ENCODE results near the gene SLC6A14. TPM values are rescaled to one million over a fixed set of nuclear protein-coding genes. Genes with fewer than 3 reads are reported as not detected.

Gene SLC6A14
- total RNA-seq (not detected in 2 replicates), polyA plus RNA-seq (not detected in 2 replicates), polyA minus RNA-seq (ENCODE audit: low replicate concordance) (not detected in 2 replicates)
- polyA plus RNA-seq (2012) = not detected in 2 replicates

- Histone ChIP-seq H3K27ac (ENCODE audit: insufficient read depth, low read length) (no peak within 1 kb of the TSS), H3K27me3 (ENCODE audit: control insufficient read depth, insufficient read depth, low read length) (no peaks in the 10 kb centered on the region), H3K4me2 (ENCODE audit: extremely low read depth, insufficient read depth, low read length) (no peak within 1 kb of the TSS), H3K4me1 (ENCODE audit: control insufficient read depth, extremely low read depth, insufficient read depth, low read length) (no peaks in the 10 kb centered on the region), H3K4me3 (replicated peaks in 1 of 4; ENCODE audit: control extremely low read depth in 1 of 4, insufficient read depth in 1 of 4, low read depth in 3 of 4, low read length in 4 of 4) (no peak within 1 kb of the TSS), H3K9me3 (ENCODE audit: control insufficient read depth, insufficient read depth, low read depth, low read length) (no peaks in the 10 kb centered on the region), H3K36me3 (ENCODE audit: control insufficient read depth, insufficient read depth, low read length) (no peaks in the 10 kb centered on the region), H3K79me2 (ENCODE audit: control insufficient read depth, insufficient read depth, low read length) (no peaks in the 10 kb centered on the region), H4K20me1 (ENCODE audit: control insufficient read depth, extremely low read depth, insufficient read depth, low read length) (no peaks in the 10 kb centered on the region), H3K9ac (ENCODE audit: insufficient read depth, low read length) (no peak within 1 kb of the TSS), H2AFZ (ENCODE audit: low read length) (no peak within 1 kb of the TSS)
- no peak for DNase-seq (ENCODE audit: low read depth in 2 of 2)
- no peak for TF ChIP-seq CTCF (conservative IDR thresholded peaks at IDR 0.05 in 1 of 2, IDR thresholded peaks at IDR 0.05 in 1 of 2; ENCODE audit: low read depth in 1 of 2, low read length in 2 of 2)
- TF ChIP-seq EZH2 (IDR thresholded peaks at IDR 0.05; ENCODE audit: low read length, missing control alignments) = no peak
Observed at GRCh38 chrX:116436358-116436816, at the start of gene SLC6A14. SLC6A14 (plus strand) TSS chrX:116436606; CDS start chrX:116436710, 104 bp downstream.

GRCh38 chrX:116395752-116396151, 40.7 kb upstream of the SLC6A14 start:
- no peak overlapping the region for H3K9ac ChIP-seq (ENCODE audit: insufficient read depth, low read length)
- no peak for DNase-seq (ENCODE audit: low read depth in 2 of 2)
- no peak overlapping the region for H3K4me2 ChIP-seq (ENCODE audit: extremely low read depth, insufficient read depth, low read length)
- no peaks in the 10 kb centered on the region for H3K4me1 ChIP-seq (ENCODE audit: control insufficient read depth, extremely low read depth, insufficient read depth, low read length)
- no peaks in the 10 kb centered on the region for H3K79me2 ChIP-seq (ENCODE audit: control insufficient read depth, insufficient read depth, low read length)
- H3K27me3 ChIP-seq (ENCODE audit: control insufficient read depth, insufficient read depth, low read length) = no peaks in the 10 kb centered on the region
- H3K9me3 ChIP-seq (ENCODE audit: control insufficient read depth, insufficient read depth, low read depth, low read length) = no peaks in the 10 kb centered on the region
- TF ChIP-seq CTCF (conservative IDR thresholded peaks at IDR 0.05 in 1 of 2, IDR thresholded peaks at IDR 0.05 in 1 of 2; ENCODE audit: low read depth in 1 of 2, low read length in 2 of 2) (no peak), EZH2 (IDR thresholded peaks at IDR 0.05; ENCODE audit: low read length, missing control alignments) (no peak)
- no peaks in the 10 kb centered on the region for H4K20me1 ChIP-seq (ENCODE audit: control insufficient read depth, extremely low read depth, insufficient read depth, low read length)
- H2AFZ ChIP-seq (ENCODE audit: low read length) = no peak overlapping the region
- no peaks in the 10 kb centered on the region for H3K36me3 ChIP-seq (ENCODE audit: control insufficient read depth, insufficient read depth, low read length)
- H3K4me3 ChIP-seq (replicated peaks in 1 of 4; ENCODE audit: control extremely low read depth in 1 of 4, insufficient read depth in 1 of 4, low read depth in 3 of 4, low read length in 4 of 4) = no peak overlapping the region
- no peak overlapping the region for H3K27ac ChIP-seq (ENCODE audit: insufficient read depth, low read length)

- Histone ChIP-seq H3K4me2 (ENCODE audit: extremely low read depth, insufficient read depth, low read length) (no peak overlapping the region), H3K27ac (ENCODE audit: insufficient read depth, low read length) (no peak overlapping the region), H3K9me3 (ENCODE audit: control insufficient read depth, insufficient read depth, low read depth, low read length) (no peaks in the 10 kb centered on the region), H3K27me3 (ENCODE audit: control insufficient read depth, insufficient read depth, low read length) (no peaks in the 10 kb centered on the region), H3K4me3 (replicated peaks in 1 of 4; ENCODE audit: control extremely low read depth in 1 of 4, insufficient read depth in 1 of 4, low read depth in 3 of 4, low read length in 4 of 4) (no peak overlapping the region), H2AFZ (ENCODE audit: low read length) (no peak overlapping the region), H3K9ac (ENCODE audit: insufficient read depth, low read length) (no peak overlapping the region), H3K36me3 (ENCODE audit: control insufficient read depth, insufficient read depth, low read length) (no peaks in the 10 kb centered on the region), H3K4me1 (ENCODE audit: control insufficient read depth, extremely low read depth, insufficient read depth, low read length) (no peaks in the 10 kb centered on the region), H3K79me2 (ENCODE audit: control insufficient read depth, insufficient read depth, low read length) (no peaks in the 10 kb centered on the region), H4K20me1 (ENCODE audit: control insufficient read depth, extremely low read depth, insufficient read depth, low read length) (no peaks in the 10 kb centered on the region)
- TF ChIP-seq CTCF (conservative IDR thresholded peaks at IDR 0.05 in 1 of 2, IDR thresholded peaks at IDR 0.05 in 1 of 2; ENCODE audit: low read depth in 1 of 2, low read length in 2 of 2) (no peak), EZH2 (IDR thresholded peaks at IDR 0.05; ENCODE audit: low read length, missing control alignments) (no peak)
- no peak for DNase-seq (ENCODE audit: low read depth in 2 of 2)
Observed at GRCh38 chrX:116399681-116400080, 36.7 kb upstream of the SLC6A14 start.

Measured in fibroblast of lung (primary cell).